ENCODE data around the gene SRPX.

DNA sequence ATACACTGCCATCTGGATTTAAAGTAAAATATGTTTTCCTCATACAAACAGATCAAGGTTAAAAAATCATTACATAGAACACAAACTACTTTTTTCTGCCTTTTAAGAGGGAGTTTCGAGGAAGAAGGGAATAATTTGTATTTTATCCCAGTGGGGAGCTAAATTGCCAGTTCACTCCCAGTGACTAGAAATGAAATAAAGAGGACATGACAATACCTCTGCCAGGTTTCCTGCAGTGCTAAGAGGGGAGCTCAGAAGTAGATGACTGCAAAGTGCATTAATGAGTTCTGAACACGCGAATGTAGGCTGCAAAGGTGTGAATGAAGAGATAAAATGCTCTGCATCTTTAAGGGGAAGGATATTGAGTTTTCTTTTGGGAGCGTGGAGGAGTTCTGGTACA is 69.7 kb downstream of the SRPX start:
- TF ChIP-seq, protein P1, sequence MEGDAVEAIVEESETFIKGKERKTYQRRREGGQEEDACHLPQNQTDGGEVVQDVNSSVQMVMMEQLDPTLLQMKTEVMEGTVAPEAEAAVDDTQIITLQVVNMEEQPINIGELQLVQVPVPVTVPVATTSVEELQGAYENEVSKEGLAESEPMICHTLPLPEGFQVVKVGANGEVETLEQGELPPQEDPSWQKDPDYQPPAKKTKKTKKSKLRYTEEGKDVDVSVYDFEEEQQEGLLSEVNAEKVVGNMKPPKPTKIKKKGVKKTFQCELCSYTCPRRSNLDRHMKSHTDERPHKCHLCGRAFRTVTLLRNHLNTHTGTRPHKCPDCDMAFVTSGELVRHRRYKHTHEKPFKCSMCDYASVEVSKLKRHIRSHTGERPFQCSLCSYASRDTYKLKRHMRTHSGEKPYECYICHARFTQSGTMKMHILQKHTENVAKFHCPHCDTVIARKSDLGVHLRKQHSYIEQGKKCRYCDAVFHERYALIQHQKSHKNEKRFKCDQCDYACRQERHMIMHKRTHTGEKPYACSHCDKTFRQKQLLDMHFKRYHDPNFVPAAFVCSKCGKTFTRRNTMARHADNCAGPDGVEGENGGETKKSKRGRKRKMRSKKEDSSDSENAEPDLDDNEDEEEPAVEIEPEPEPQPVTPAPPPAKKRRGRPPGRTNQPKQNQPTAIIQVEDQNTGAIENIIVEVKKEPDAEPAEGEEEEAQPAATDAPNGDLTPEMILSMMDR (IDR thresholded peaks at IDR 0.05): no peak
- TF ChIP-seq POLR2AphosphoS5 (IDR thresholded peaks at IDR 0.05; ENCODE audit: low read depth, low read length): no peak
- no peak for TF ChIP-seq SIN3A (IDR thresholded peaks at IDR 0.05; ENCODE audit: borderline replicate concordance, insufficient read depth, low read depth, low read length)
